HepG2 (cell line): Measurements from ENCODE around the gene FOXRED2. TPM values are rescaled to one million over a fixed set of nuclear protein-coding genes. Genes with fewer than 3 reads are reported as not detected.

ENCODE experiments used
- FOXC1 ChIP-seq: sonication (generic); formaldehyde crosslinking; IDR thresholded peaks from 2 replicates; pipeline ENCODE4 v1.8.0; 2022; ENCODE audit warnings: mild to moderate bottlenecking, missing genetic modification reagents, borderline replicate concordance
- FOXP4 ChIP-seq: sonication (generic); formaldehyde crosslinking; IDR thresholded peaks from 2 replicates; pipeline ENCODE4 v1.4.0; 2020; ENCODE audit warnings: missing genetic modification reagents
- JUN ChIP-seq: sonication (generic); formaldehyde crosslinking; IDR thresholded peaks from 2 replicates; pipeline ENCODE4 v1.4.0; 2020; ENCODE audit warnings: mild to moderate bottlenecking, missing genetic modification reagents
- MAFK ChIP-seq, 2 experiments: IDR thresholded peaks in 1 of 2; conservative IDR thresholded peaks in 1 of 2; 2 replicates each; pipeline ENCODE4 v1.6.1; 2011; ENCODE audit warnings: improper control_type of control experiment in 2 of 2, low read length in 2 of 2
- MAX ChIP-seq: IDR thresholded peaks from 2 replicates; pipeline ENCODE4 v1.6.1; 2012; ENCODE audit warnings: inconsistent platforms
- REPIN1 ChIP-seq: sonication (generic); formaldehyde crosslinking; IDR thresholded peaks from 2 replicates; pipeline ENCODE4 v1.8.0; 2022; ENCODE audit warnings: missing genetic modification reagents, low read depth, mild to moderate bottlenecking, borderline replicate concordance
- RXRA ChIP-seq: sonication (generic); formaldehyde crosslinking; IDR thresholded peaks from 2 replicates; pipeline ENCODE4 v1.5.1; 2020; ENCODE audit warnings: missing genetic modification reagents
- SIX4 ChIP-seq: sonication (generic); formaldehyde crosslinking; IDR thresholded peaks from 2 replicates; pipeline ENCODE4 v1.4.0; 2020; ENCODE audit warnings: missing genetic modification reagents
- YY1 ChIP-seq: IDR thresholded peaks from 2 replicates; pipeline ENCODE4 v1.6.1; 2011; ENCODE audit warnings: low read length, low read depth, moderate library complexity, mild to moderate bottlenecking; ENCODE audit not compliant: insufficient read depth, insufficient replicate concordance
- ZMYM3 ChIP-seq: sonication (generic); formaldehyde crosslinking; IDR thresholded peaks from 2 replicates; pipeline ENCODE4 v1.5.1; 2020; ENCODE audit warnings: mild to moderate bottlenecking, missing genetic modification reagents
- ZNF136 ChIP-seq: sonication (generic); formaldehyde crosslinking; IDR thresholded peaks from 2 replicates; pipeline ENCODE4 v1.8.1; 2022; ENCODE audit warnings: low read depth, mild to moderate bottlenecking, moderate library complexity, missing genetic modification reagents
- ZNF263 ChIP-seq: sonication (generic); formaldehyde crosslinking; IDR thresholded peaks from 2 replicates; pipeline ENCODE4 v1.4.0; 2020; ENCODE audit warnings: missing genetic modification reagents
- ZNF510 ChIP-seq: sonication (generic); formaldehyde crosslinking; IDR thresholded peaks from 2 replicates; pipeline ENCODE4 v1.4.0; 2020; ENCODE audit warnings: low read depth, mild to moderate bottlenecking, missing genetic modification reagents
- ZNF512B ChIP-seq: sonication (generic); formaldehyde crosslinking; IDR thresholded peaks from 2 replicates; pipeline ENCODE4 v1.5.1; 2020; ENCODE audit warnings: missing genetic modification reagents, mild to moderate bottlenecking, borderline replicate concordance
- ZNF687 ChIP-seq: sonication (generic); formaldehyde crosslinking; IDR thresholded peaks from 2 replicates; pipeline ENCODE4 v1.5.1; 2020; ENCODE audit warnings: mild to moderate bottlenecking, missing genetic modification reagents, moderate library complexity
- ZNF850 ChIP-seq: sonication (generic); formaldehyde crosslinking; conservative IDR thresholded peaks from 2 replicates; pipeline ENCODE4 v1.9.0; 2021; ENCODE audit warnings: mild to moderate bottlenecking, missing genetic modification reagents
- polyA plus RNA-seq, 8 experiments: library from polyadenylated mRNA; depleted of rRNA in 3 of 8; stranded (reverse) in 7 of 8; unstranded in 1 of 8; fragments of >200 nt; fragmentation: Illumina TruSeq in 4 of 8; extraction: Trizol in 4 of 8; gene quantifications; 2 replicates each; pipeline versions ENCODE4 v1.2.1 to v1.2.3, GENCODE V29; 2011 to 2016; ENCODE audit warnings: low read depth in 4 of 8, missing spikeins in 1 of 8, mixed read lengths in 1 of 8; ENCODE audit not compliant: insufficient read depth in 1 of 8
- total RNA-seq, 5 experiments: library from RNA; depleted of rRNA; stranded (reverse); fragments of >200 nt; fragmentation: Illumina TruSeq; extraction: Trizol; gene quantifications; 2 replicates each; pipeline ENCODE4 v1.2.3, GENCODE V29; 2016; ENCODE audit warnings: low read depth in 1 of 5

FOXRED2 gene
- total and polyA plus RNA-seq, 2 of the 13 experiments (the other 11 are each of a cell fraction or from before 2014, with no cell fraction given): 9.3 to 28.1 TPM

GRCh38 chr22:36457688-36458450 lies 49.0 kb downstream of the FOXRED2 start (continued):
- no peak for TF ChIP-seq ZNF512B
- TF ChIP-seq MAFK (conservative IDR thresholded peaks at IDR 0.05 in 1 of 2, IDR thresholded peaks at IDR 0.05 in 1 of 2; ENCODE audit: low read length in 2 of 2): no peak
- no peak for TF ChIP-seq JUN (CRISPR knock-in tag)
- TF ChIP-seq FOXC1: peak; percentile 44; the same call in 1 of the 2 replicates
- no peak for TF ChIP-seq ZNF850
- 0 out of 2 replicates have a peak, but pooled peaks have one; percentile 20 for TF ChIP-seq RXRA (CRISPR knock-in tag)
- no peak for TF ChIP-seq ZNF136 (CRISPR knock-in tag)
- no peak for TF ChIP-seq MAX
- TF ChIP-seq ZNF687 (CRISPR knock-in tag): peak; percentile 66
- TF ChIP-seq FOXP4: no peak
- 0 out of 2 replicates have a peak, but pooled peaks have one; percentile 6 for TF ChIP-seq ZMYM3 (CRISPR knock-in tag)
- TF ChIP-seq ZNF263 (CRISPR knock-in tag): 0 out of 2 replicates have a peak, but pooled peaks have one; percentile 4
- no peak for TF ChIP-seq REPIN1 (CRISPR knock-in tag)
- peak; percentile 21 for TF ChIP-seq YY1
- no peak for TF ChIP-seq SIX4
- TF ChIP-seq ZNF510 (CRISPR knock-in tag): no peak
